CD14-positive monocyte (primary cell): Measurements from ENCODE around the gene GABBR1. TPM values are rescaled to one million over a fixed set of nuclear protein-coding genes. Genes with fewer than 3 reads are reported as not detected.
A peak's percentile ranks its signal among the peaks of the same experiment; 100 is the strongest.

Source experiments
- DNase-seq, 3 donors: peaks; one replicate each; pipeline ENCODE4 v3.0.0-alpha.2; 2011 to 2022
- H2AFZ ChIP-seq: 2 replicates; pipeline ENCODE4 v1.6.0; 2012; ENCODE audit warnings: mild to moderate bottlenecking, low read depth, low read length, inconsistent platforms; ENCODE audit not compliant: insufficient read depth, poor library complexity, severe bottlenecking
- H3K27ac ChIP-seq, 2 donors: 1 replicate in 1 of 2; 2 replicates in 1 of 2; pipeline ENCODE4 v1.5.1; 2012 to 2013; ENCODE audit warnings: low read length in 2 of 2, control low read depth in 1 of 2, inconsistent platforms in 1 of 2, low read depth in 1 of 2, mild to moderate bottlenecking in 1 of 2
- H3K27me3 ChIP-seq, 2 donors: one replicate each; pipeline versions ENCODE4 v1.6.0 to v1.6.1; 2011 to 2013; ENCODE audit warnings: low read length in 2 of 2; ENCODE audit not compliant: control insufficient read depth in 2 of 2, insufficient read depth in 2 of 2
- H3K36me3 ChIP-seq, 2 donors: replicated peaks in 1 of 2; 1 replicate in 1 of 2; 2 replicates in 1 of 2; pipeline versions ENCODE4 v1.5.1 to v1.6.1; 2012 to 2013; ENCODE audit warnings: low read length in 2 of 2, control low read depth in 1 of 2, inconsistent platforms in 1 of 2, mild to moderate bottlenecking in 1 of 2; ENCODE audit not compliant: insufficient read depth in 2 of 2, control insufficient read depth in 1 of 2
- H3K4me1 ChIP-seq, 2 donors: 1 replicate in 1 of 2; 2 replicates in 1 of 2; pipeline versions ENCODE4 v1.5.1 to v1.6.1; 2012 to 2013; ENCODE audit warnings: low read length in 2 of 2, control low read depth in 1 of 2, inconsistent platforms in 1 of 2, mild to moderate bottlenecking in 1 of 2, moderate library complexity in 1 of 2; ENCODE audit not compliant: insufficient read depth in 2 of 2, control insufficient read depth in 1 of 2
- H3K4me2 ChIP-seq: replicated peaks from 2 replicates; pipeline ENCODE3; 2012; ENCODE audit warnings: low read length, moderate library complexity, mild to moderate bottlenecking; ENCODE audit not compliant: poor library complexity, severe bottlenecking; ENCODE audit errors: extremely low read depth
- H3K4me3 ChIP-seq, 3 experiments: fragments of 200-600 bp in 1 of 3; sonication (generic) in 1 of 3; replicated peaks in 1 of 3; 1 replicate in 2 of 3; 2 replicates in 1 of 3; pipeline ENCODE4 v1.5.1; 2011 to 2013; ENCODE audit warnings: low read length in 3 of 3, mild to moderate bottlenecking in 3 of 3, control low read depth in 2 of 3, low read depth in 2 of 3, inconsistent platforms in 1 of 3, moderate library complexity in 1 of 3
- H3K79me2 ChIP-seq: 2 replicates; pipeline ENCODE4 v1.6.0; 2012; ENCODE audit warnings: mild to moderate bottlenecking, control low read depth, inconsistent platforms, low read length, moderate library complexity; ENCODE audit not compliant: insufficient read depth
- H3K9ac ChIP-seq: 2 replicates; pipeline ENCODE4 v1.6.0; 2017; ENCODE audit warnings: low read length, mild to moderate bottlenecking; ENCODE audit not compliant: insufficient read depth, poor library complexity, severe bottlenecking
- H3K9me3 ChIP-seq, 2 donors: replicated peaks in 1 of 2; 1 replicate in 1 of 2; 2 replicates in 1 of 2; pipeline versions ENCODE4 v1.5.1 to v1.6.1; 2012 to 2013; ENCODE audit warnings: low read length in 2 of 2, control low read depth in 1 of 2; ENCODE audit not compliant: control insufficient read depth in 1 of 2, insufficient read depth in 1 of 2
- H4K20me1 ChIP-seq: 2 replicates; pipeline ENCODE4 v1.6.0; 2012; ENCODE audit warnings: mild to moderate bottlenecking, low read length, control low read depth, moderate library complexity; ENCODE audit not compliant: insufficient read depth
- H3K27ac Mint-ChIP-seq, 7 donors: one replicate each; pipeline ENCODE4 v1.8.0; 2020; ENCODE audit warnings: mild to moderate bottlenecking in 7 of 7, mixed read lengths in 7 of 7, moderate library complexity in 6 of 7, inconsistent platforms in 2 of 7
- H3K27me3 Mint-ChIP-seq, 3 donors: one replicate each; pipeline ENCODE4 v1.8.0; 2021 to 2022; ENCODE audit warnings: low read depth in 3 of 3, mild to moderate bottlenecking in 3 of 3, mixed read lengths in 3 of 3, moderate library complexity in 3 of 3, inconsistent platforms in 1 of 3
- H3K36me3 Mint-ChIP-seq, 2 donors: one replicate each; pipeline ENCODE4 v1.8.0; 2020; ENCODE audit warnings: mixed read lengths in 2 of 2, inconsistent platforms in 1 of 2, mild to moderate bottlenecking in 1 of 2
- H3K4me1 Mint-ChIP-seq: one replicate; pipeline ENCODE4 v1.8.0; 2020; ENCODE audit warnings: mild to moderate bottlenecking, mixed read lengths
- H3K4me3 Mint-ChIP-seq, 2 donors: one replicate each; pipeline ENCODE4 v1.8.0; 2020; ENCODE audit warnings: mild to moderate bottlenecking in 2 of 2, mixed read lengths in 2 of 2, moderate library complexity in 1 of 2
- H3K9me3 Mint-ChIP-seq, 7 donors: one replicate each; pipeline ENCODE4 v1.8.0; 2020 to 2022; ENCODE audit warnings: mixed read lengths in 7 of 7, mild to moderate bottlenecking in 6 of 7, moderate library complexity in 6 of 7, inconsistent platforms in 2 of 7
- CTCF ChIP-seq: fragments of 200-600 bp; IDR thresholded peaks from one replicate; pipeline ENCODE4 v1.8.0; 2022; ENCODE audit warnings: antibody characterized with exemption, mild to moderate bottlenecking
- whole genome bisulfite sequencing: methylation state at CpG from one replicate; pipeline ENCODE4 v1.1.5; 2013; ENCODE audit warnings: missing lambda C conversion rate; ENCODE audit not compliant: insufficient coverage; 5-methylcytosine and 5-hydroxymethylcytosine counted together
- intact Hi-C, 2 donors: fragments of 100-400 bp; cut with micrococcal nuclease; formaldehyde crosslinking; loops; one replicate each; pipeline versions ENCODE4 v1.15.0 to v1.15.1; 2023
- polyA plus RNA-seq, 3 donors: library from polyadenylated mRNA; depleted of rRNA in 1 of 3; unstranded in 2 of 3; stranded (reverse) in 1 of 3; fragments of 300-500 nt in 2 of 3; fragments of >200 nt in 1 of 3; fragmentation: Illumina TruSeq in 2 of 3; gene quantifications; 1 replicate in 2 of 3; 2 replicates in 1 of 3; pipeline ENCODE4 v1.2.3, GENCODE V29; 2012 to 2021

Gene GABBR1
- polyA plus RNA-seq, 3 donors: 0.91 to 228 (median 1.8) TPM

DNA sequence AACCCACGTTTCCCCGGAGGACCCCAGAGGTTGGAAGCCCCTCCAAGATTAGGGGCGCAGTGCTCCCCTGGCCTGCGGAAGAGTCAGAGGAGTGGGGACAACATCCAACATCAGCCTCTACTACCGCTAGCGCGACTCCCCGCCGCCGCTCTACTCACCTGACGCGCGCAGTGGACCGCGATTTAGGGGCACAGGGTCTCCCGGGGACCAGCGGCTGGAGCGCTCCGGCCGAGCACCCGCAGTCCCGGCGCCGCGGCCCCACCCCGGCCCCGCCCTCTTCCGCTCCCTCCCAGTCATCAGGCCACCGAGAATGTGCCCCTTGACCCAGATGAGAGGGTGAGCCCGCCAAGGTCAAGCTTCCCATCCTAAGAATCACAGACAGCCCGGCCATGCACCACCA lies 47.9 kb upstream of the GABBR1 start, which contains the start of gene ZFP57:
TSS of gene ZFP57 (minus strand) at position 249 of the 400 bp plus-strand sequence. CDS start 4,149 bp downstream, outside the sequence.
- H3K79me2 ChIP-seq: no peaks in the 10 kb centered on the region
- H3K27me3 ChIP-seq: no peaks in the 10 kb centered on the region
- Mint-ChIP-seq H3K4me1 (peaks cover 10% of the 10 kb centered on the region), H3K27ac (peak within 1 kb of the TSS in 2 of 7 donors; percentile 37 to 61), H3K4me3 (peak within 1 kb of the TSS in 1 of 2 donors; percentile 42), H3K36me3 (no peaks in the 10 kb centered on the region), H3K9me3 (peaks cover 0 to 8% (median 4%) of the 10 kb centered on the region in 7 donors), H3K27me3 (peaks cover 9 to 21% (median 10%) of the 10 kb centered on the region in 3 donors)
- no peak for DNase-seq
- peak within 1 kb of the TSS in 2 of 3 experiments; percentile 33 to 51 for H3K4me3 ChIP-seq
- no peaks in the 10 kb centered on the region for H3K4me1 ChIP-seq
- H3K4me2 ChIP-seq: peak within 1 kb of the TSS; percentile 20
- H3K9ac ChIP-seq: no peak within 1 kb of the TSS
- no peaks in the 10 kb centered on the region for H4K20me1 ChIP-seq
- WGBS: 58% methylated on average over 26 of the region's 31 CpGs
- H3K9me3 ChIP-seq: peaks cover 0 to 7% of the 10 kb centered on the region in 2 donors
- H2AFZ ChIP-seq: peak within 1 kb of the TSS; percentile 11
- intact Hi-C loops: no loop called here
- TF ChIP-seq CTCF: no peak
- no peaks in the 10 kb centered on the region for H3K36me3 ChIP-seq
- no peak within 1 kb of the TSS for H3K27ac ChIP-seq

DNA sequence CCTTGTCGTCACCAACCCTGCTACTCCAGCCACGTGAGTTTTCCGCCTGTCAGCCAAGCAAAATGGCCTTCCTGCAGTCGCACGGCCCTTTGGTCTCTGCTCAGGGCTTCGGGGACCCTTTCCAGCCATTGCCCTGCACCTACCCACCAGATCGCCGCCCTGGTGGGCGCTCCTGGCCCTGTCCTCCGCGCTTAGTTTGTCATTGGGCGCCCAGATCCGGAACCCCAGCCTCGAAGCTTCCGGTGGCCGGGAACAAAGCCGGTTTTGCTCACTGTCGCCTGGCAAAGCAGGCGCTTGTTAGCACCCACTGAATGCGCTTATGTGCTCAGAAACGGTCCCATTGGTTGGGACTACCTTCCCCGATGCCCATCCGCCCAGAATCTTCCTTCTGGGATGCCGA lies 47.4 kb upstream of the GABBR1 start:
- H3K9me3 Mint-ChIP-seq: peaks cover 0 to 8% (median 4%) of the 10 kb centered on the region in 7 donors
- no peak for TF ChIP-seq CTCF
- Histone ChIP-seq H3K4me2 (peak overlapping the region; percentile 20), H3K9me3 (peaks cover 0 to 7% of the 10 kb centered on the region in 2 donors), H2AFZ (peak overlapping the region; percentile 11), H3K4me1 (no peaks in the 10 kb centered on the region), H3K27me3 (no peaks in the 10 kb centered on the region), H3K9ac (no peak overlapping the region), H3K27ac (no peak overlapping the region), H3K36me3 (no peaks in the 10 kb centered on the region), H3K4me3 (peak overlapping the region in 2 of 3 experiments; percentile 33 to 51), H3K79me2 (no peaks in the 10 kb centered on the region), H4K20me1 (no peaks in the 10 kb centered on the region)
- H3K36me3 Mint-ChIP-seq: no peaks in the 10 kb centered on the region
- peaks cover 9 to 21% (median 10%) of the 10 kb centered on the region in 3 donors for H3K27me3 Mint-ChIP-seq
- no peak overlapping the region for H3K4me3 Mint-ChIP-seq
- DNase-seq: no peak
- 57% methylated on average over 24 of the region's 24 CpGs for WGBS
- intact Hi-C loops: no loop called here
- peaks cover 10% of the 10 kb centered on the region for H3K4me1 Mint-ChIP-seq
- peak overlapping the region in 2 of 7 donors; percentile 37 to 61 for H3K27ac Mint-ChIP-seq
